ENCODE data around the gene SUPV3L1. TPM values are rescaled to one million over a fixed set of nuclear protein-coding genes. Genes with fewer than 3 reads are reported as not detected.

The SUPV3L1 gene
- total and polyA plus RNA-seq, 9 of the 15 experiments (the other 6 are each of a cell fraction or from before 2014, with no cell fraction given), result 45.2 to 156 (median 92.6) TPM

- TF ChIP-seq SIN3B (IDR thresholded peaks at IDR 0.05; ENCODE audit: low read depth), result peak; percentile 99
- no peak for TF ChIP-seq ESRRB (CRISPR knock-in tag; IDR thresholded peaks at IDR 0.05; ENCODE audit: borderline replicate concordance)
- no peak for TF ChIP-seq RBM15 (IDR thresholded peaks at IDR 0.05; ENCODE audit: insufficient read depth, low read length)
- peak; percentile 93 for TF ChIP-seq HDAC3 (IDR thresholded peaks at IDR 0.05; ENCODE audit: borderline replicate concordance, partially characterized antibody)
- TF ChIP-seq HES1 (IDR thresholded peaks at IDR 0.05; ENCODE audit: low read depth), result peak; percentile 48; the same call in 1 of the 2 replicates
- no peak; the same call in 1 of the 2 replicates for TF ChIP-seq ILF3 (IDR thresholded peaks at IDR 0.05; ENCODE audit: borderline replicate concordance)
- peak; percentile 55 to 99 for TF ChIP-seq AFF1 (IDR thresholded peaks at IDR 0.05; ENCODE audit: low read depth in 1 of 2, partially characterized antibody in 2 of 2)
- TF ChIP-seq ZNF124 (CRISPR knock-in tag; IDR thresholded peaks at IDR 0.05), result no peak
- peak; percentile 90; the same call in 1 of the 2 replicates for TF ChIP-seq BACH1 (tag; IDR thresholded peaks at IDR 0.05)
- TF ChIP-seq MIER1 (IDR thresholded peaks at IDR 0.05; ENCODE audit: low read depth), result no peak
- TF ChIP-seq ATF4 (CRISPR knock-in tag; IDR thresholded peaks at IDR 0.05), result no peak; the same call in 1 of the 2 replicates
- no peak for TF ChIP-seq MED1 (CRISPR knock-in tag; IDR thresholded peaks at IDR 0.05; ENCODE audit: borderline replicate concordance)
- peak; percentile 13; the same call in 1 of the 2 replicates for TF ChIP-seq ZNF79 (CRISPR knock-in tag; IDR thresholded peaks at IDR 0.05; ENCODE audit: low read depth)
- no peak; the same call in 1 of the 2 replicates for TF ChIP-seq RREB1 (CRISPR knock-in tag; IDR thresholded peaks at IDR 0.05)
- peak in 1 of 2 experiments; percentile 86; a peak in 2 of 4 replicates for TF ChIP-seq TBL1XR1 (IDR thresholded peaks at IDR 0.05; ENCODE audit: low read length in 2 of 2)
Observed at GRCh38 chr10:69179743-69180524, at the start of gene SUPV3L1 (continued).

All from K562 (cell line).